ENCODE results near the gene THOC2.
"Not testable (repeated sequence)": the region's sequence is repeated elsewhere in the genome, so short reads cannot be mapped to it uniquely, and the experiment has no call there.

THOC2 gene

DNA sequence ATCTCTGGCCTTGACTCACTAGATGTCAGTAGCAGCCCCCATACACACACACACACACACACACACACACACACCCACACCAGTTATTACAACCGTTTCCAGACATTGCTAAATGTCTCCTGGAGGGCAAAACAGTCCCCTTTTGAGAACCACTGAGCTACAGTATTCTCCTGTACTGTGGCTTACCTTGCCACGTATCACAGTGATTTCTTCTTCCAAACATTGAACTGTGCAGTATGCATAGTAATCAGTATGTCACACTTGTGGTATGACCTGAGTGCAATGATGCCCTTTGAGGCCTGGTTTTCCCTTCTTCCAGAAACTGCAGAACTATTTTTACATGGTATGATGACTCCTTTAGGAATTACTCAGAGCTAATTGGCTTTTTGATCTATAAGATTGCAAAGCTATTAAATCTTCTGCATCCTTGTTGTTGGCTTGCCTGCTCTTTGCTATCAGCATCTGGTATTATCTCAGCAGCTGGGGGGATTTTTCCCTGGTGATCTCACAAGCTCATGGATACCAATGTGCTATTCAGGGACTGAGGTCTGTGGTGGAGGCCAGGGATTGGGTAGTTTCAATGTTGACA lies 3.6 kb upstream of the THOC2 start:
- DNase-seq, result no peak

DNA sequence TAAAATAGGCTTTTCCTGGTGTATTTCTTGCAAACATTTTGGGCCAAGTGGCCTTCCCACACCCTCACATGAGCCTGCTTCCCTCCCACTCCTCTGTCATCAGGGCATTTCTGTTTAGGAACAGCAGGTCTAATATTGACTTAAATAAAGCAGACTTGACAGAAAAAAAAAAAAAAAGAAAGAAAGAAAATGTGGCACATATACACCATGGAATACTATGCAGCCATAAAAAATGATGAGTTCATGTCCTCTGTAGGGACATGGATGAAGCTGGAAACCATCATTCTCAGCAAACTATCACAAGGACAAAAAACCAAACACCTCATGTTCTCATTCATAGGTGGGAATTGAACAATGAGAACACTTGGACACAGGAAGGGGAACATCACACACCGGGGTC lies 2.3 kb upstream of the THOC2 start:
- DNase-seq, result not testable (repeated sequence)

DNA sequence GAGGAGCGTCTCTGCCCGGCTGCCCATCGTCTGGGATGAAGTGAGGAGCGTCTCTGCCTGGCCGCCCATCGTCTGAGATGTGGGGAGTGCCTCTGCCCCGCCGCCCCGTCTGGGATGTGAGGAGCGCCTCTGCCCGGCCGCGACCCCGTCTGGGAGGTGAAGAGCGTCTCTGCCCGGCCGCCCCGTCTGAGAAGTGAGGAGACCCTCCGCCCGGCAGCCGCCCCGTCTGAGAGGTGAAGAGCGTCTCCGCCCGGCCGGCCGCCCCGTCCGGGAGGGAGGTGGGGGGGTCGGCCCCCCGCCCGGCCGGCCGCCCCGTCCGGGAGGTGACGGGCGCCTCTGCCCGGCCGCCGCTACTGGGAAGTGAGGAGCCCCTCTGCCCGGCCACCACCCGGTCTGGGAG lies 1.2 kb upstream of the THOC2 start:
- DNase-seq, result not testable (repeated sequence)

DNA sequence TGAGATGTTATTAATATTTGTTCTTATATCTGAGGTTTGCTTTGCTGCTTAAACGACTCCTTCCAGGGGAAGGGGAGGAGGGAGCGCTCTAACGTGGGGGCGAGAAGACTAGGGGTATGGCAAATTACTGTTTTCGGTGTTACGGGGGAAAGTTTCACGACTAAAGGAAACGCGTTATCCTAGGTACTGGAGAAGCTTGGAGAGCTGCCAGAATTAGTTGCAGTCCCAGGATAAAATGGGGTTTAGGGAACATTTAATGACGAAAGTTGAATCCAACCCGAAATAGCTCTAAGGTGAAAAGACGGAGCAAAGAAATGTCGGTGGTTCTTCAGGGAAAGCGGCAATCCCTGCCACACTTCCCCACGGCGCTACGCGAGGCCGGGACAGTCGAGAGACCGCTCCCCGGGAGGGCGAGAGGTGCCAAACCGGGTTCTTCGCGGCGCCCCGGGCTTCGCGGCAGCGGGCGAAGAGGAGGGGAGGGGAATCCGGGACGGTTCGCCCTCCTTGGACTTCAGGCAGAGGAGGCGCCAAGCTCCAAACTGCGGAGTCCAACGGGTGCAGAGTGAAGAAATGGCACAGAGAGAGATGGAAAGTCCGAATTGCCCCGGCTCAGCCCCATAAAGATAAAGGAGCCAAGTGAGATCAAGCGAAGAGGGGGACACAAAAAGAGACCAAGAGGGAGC lies 724 bp downstream of the THOC2 start:
- no peak for DNase-seq

DNA sequence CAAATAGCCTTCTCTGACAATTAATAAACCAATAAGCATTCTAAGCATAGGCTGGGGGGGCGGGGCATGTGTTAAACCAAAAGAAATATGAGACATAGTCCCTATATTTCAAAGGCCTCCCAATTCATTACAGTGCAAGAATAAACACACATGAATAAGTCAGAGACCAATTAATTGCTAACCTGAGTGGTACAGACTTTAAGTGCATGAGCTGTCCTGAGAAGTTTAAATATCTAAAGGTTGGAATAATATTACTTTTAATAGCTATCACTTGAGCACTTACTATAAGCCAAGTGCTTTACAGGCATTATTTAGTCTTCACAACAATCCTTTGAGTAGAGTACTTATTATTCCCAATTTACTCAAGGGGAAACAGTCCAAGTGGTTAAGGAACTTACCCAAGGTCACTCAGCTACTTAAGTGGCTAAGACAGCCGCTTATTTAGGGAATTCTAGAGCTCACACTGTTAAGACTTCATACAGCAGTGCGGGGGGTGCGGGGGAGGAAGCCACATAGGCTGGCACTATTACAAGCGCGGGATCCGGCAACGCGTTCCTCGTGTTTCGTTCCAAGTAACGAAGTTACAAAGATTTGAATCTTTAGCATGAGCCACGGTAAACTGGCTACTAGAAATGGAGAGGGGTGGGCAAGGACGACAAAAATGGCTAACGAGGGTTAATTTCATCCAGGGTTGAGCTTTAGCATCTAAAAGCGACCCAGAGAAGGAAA lies 1.4 kb downstream of the THOC2 start:
- no peak for DNase-seq

DNA sequence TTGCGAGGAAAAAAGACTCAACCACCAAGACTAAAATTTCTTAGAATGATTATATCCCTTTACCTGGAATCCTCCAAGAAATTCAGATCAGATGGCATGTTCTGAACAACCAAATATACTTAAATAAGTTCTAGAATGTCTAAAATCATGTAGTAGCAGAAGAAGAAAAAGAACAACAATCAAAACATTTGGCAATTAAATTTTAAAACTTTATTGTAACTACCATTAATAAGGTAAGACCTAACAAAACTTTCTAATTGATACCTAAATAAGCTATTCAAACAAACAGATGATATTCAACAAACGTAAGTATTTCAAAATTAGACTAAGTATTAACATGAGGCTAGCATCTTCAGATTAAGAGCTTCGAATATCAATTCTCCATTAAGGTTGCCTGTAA lies 4.3 kb downstream of the THOC2 start:
- no peak for DNase-seq

DNA sequence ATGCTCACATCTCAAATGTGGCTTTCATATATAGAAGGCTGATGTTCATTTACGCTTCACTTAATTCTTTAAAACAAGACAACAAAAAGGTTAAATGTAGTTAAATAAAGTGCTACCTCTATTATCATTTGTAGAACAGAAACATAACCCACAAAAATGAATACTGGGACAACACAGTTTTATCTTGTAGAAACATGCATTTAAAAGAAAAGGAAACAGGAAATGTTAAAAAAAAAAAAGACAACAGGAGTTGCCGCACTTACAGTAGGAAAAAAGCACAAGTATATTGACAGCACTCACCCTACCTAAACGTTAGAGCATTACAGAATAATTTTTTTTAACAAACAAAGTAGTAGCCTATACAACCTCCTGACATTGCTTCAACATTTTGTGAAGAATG lies 4.8 kb downstream of the THOC2 start:
- DNase-seq, result no peak

DNA sequence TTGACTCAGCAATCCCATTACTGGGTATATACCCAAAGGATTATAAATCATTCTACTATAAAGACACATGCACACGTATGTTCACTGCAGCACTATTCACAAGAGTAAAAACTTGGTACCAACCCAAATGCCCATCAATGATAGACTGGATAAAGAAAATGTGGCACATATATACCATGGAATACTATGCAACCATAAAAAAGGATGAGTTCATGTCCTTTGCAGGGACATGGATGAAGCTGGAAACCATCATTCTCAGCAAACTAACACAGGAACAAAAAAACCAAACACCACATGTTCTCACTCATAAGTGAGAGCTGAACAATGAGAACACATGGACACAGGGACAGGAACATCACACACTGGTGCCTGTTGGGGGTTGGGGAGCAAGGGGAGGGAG lies 10.7 kb downstream of the THOC2 start:
- not testable (repeated sequence) for DNase-seq

DNA sequence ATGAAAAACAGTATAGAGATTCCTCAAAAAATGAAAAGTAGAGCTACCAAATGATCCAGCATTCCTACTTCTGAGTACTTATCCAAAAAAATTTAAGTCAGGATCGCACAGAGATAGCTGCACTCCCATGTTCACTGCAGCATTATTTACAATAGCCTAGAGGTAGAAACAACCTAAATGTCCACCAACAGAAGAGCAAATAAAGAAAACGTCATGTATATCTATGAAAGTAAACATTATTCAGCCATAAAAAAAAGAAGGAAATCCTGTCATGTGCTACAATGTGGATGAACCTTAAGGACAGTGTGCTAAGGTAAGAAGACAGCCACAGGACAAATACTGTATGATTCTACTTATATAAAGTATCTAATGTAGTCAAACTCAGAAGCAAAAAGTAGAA lies 12.4 kb downstream of the THOC2 start:
- DNase-seq, result no peak

DNA sequence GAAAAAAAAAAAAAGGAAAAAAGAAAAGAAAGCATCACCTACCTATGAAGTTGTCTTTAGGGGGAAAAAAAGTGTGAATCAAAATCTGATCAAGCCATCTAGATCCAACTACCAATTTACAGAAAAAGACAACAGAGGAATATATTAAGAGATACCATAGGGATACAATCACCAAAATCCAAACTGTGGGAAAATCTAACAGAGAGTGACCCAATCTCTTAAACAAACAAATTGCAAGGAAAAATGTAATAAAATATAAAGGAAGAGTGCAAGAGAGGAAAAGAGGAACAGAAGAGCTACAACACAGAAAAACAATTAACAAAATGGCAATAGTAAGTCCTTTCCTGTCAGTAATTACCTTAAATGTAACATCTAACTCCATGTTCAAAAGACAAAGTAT lies 19.0 kb downstream of the THOC2 start:
- DNase-seq, result no peak

DNA sequence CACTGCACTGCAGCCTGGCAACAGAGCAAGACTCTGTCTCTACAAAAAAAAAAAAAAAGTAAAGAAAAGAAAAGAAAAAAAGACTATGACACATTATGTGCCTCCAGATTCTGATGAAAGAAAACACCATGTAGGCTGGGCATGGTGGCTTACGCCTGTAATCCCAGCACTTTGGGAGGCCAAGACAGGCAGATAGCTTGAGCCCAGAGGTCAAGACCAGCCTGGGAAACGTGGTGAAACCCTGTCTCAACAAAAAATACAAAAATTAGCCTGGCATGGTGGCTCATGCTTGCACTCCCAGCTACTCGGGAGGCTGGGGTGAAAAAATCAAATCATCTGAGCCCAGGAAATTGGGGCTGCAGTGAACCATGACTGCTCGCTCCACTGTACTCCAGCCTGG lies 19.4 kb downstream of the THOC2 start:
- DNase-seq, result no peak

DNA sequence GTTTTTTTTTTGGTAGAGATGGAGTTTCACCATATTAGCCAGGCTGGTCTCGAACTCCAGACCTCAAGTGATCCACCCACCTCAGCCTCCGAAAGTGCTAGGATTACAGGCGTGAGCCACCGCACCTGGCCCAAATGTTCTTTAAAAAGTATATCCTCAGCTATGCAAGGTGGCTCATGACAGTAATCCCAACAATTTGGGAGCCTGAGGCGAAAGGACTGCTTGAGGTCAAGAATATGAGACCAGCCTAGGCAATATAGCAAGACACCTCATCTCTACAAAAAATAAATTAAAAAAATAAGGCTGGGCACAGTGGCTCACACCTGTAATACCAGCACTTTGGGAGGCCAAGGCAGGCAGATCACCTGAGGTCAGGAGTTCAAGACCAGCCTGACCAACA lies 21.7 kb downstream of the THOC2 start:
- DNase-seq, result not testable (repeated sequence)

DNA sequence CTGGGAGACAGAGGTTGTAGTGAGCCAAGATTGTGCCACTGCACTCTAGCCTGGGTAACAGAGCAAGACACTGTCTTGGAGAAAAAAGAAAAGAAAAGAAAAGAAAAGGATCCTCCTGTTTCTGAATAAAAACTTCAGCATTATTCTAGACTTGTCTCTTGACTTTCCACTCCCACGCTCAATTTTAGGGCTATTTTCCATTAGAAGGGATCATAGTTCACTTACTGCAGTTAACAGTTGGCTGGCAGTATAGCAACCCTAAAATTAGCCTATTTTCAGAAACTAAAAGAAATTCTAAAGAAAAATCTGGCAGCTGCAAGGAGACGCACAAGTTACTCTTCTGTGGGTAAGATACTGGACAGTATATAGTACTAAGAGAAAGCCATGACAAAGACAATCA lies 28.1 kb downstream of the THOC2 start:
- DNase-seq, result no peak

DNA sequence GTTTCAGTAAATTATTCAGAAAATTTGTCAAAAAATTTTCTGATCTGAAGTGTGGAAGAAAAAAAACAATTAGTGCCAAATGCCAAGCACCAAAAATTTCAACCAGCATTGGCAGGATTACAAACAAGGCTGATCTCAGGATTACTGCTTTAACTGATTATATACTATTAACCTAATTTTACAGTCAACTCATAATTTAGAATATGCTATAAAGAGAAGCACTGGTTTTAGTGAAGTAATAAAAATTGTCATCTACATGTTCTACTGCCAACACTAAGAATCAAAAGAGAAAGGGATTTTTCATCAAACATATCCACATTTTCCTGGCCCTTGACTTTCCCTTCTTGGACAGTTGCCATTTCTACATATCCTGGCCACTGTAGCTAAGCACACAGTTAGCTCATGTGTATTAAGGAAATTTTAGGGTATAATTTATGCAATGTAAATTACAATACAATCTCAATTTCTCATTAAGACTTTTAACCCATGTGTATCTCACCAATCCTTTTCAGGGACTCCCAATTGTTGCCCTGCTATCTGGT lies 33.8 kb downstream of the THOC2 start:
- no peak for DNase-seq

DNA sequence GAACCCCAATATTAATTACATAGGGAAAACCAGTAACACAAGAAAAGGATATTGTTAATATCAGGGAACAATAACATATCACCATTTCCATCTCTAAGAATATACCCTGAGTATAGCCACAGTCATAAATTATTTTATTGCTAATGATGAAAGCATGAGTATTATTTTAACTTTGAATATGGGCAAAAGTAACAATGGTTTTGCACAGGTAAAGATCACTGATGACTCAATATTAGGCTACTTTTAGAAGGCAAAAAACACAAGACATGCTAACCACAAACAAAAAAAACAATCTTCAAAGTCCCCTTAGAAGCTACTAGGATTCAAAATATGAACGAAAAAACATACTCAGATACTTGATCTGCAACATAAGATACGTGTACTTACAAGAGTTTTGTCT lies 36.5 kb downstream of the THOC2 start:
- DNase-seq, result no peak

DNA sequence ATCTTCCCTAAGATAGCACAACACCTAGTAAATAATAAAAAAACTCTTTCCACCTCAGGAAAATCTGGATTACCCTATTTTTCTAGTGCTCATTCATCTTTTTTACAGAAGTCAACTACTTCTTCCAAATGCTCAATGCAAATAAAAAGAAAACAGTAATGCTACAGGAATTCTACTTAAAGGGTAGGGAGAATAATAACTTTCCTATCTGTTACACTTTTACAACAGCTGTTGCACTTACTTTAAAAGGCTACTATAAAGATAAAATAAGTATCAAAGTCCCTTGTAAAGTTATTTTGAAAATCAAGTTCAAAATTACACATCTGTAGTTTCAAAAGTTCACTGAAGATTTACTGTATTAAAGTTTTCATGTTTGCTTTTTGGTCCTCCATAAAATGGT lies 37.6 kb downstream of the THOC2 start:
- DNase-seq, result no peak

DNA sequence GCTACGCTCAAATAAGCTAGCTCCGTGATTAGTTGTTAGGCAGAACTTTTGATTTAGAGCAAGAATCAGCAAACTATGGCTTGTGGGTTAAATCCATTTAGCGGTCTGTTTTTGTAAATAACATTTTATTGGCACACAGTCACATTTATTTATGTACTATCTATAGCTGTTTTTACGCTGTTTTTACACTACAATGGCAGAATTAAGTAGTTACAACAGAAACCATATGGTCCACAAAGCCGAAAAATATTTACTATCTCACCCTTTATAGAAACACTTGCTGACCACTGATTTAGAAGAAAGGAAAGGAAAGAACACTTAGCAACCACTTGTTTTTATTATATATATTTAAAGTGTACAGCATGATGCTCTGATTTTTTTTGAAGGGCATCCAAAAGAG lies 41.1 kb downstream of the THOC2 start:
- no peak for DNase-seq

DNA sequence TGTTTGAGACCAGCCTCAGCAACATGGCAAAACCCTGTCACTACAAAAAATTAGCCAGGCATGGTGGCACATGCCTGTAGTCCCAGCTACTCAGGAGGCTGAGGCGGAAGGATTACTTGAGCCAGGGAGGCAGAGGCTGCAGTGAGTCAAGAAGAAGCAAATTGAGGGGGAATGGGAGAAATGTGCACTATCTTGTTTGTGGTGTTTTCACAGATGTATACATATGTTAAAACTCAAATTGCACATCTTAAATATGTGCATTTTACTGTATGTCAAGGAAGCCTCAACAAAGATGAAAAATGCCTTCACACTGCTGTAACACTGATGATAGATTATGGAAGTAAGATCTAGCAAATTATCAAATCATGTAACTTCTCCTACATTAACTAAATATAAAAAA lies 44.3 kb downstream of the THOC2 start:
- DNase-seq, result no peak

DNA sequence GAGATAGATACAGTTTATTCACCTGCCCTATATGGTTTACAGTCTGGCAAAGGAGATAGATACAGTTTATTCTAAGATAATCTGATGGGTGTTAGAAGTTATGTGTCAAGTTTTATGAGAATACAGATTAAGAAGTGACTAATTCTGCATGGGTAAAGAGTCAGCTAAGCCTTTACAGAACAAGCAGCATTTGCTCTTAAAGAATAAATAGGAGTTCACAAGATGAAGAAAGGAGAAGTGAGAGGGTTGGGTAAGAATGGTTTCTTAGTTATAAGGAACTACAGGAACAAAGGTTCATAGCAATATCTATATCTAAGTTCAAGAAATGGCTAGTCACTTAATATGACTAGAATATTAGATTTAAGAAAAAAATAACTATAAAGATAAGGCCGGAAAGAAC lies 47.6 kb downstream of the THOC2 start:
- no peak for DNase-seq

DNA sequence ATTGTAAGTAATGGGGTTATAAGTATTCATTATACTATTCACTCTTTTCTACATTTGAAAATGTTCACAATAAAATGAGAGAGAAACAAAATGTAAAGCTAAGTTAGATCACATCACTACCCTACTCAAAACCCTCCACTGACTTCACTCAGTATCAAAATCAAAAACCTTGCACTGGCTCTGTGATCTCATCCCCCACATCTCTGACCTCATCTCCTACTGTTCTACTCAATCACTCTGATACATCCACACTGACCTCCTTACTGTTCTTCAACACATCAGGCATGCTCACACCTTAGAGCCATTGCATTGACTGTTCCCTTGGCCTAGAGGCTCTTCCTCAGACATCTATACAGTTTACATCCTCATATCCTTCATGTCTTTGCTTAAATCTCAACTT lies 50.7 kb downstream of the THOC2 start:
- DNase-seq, result no peak

DNA sequence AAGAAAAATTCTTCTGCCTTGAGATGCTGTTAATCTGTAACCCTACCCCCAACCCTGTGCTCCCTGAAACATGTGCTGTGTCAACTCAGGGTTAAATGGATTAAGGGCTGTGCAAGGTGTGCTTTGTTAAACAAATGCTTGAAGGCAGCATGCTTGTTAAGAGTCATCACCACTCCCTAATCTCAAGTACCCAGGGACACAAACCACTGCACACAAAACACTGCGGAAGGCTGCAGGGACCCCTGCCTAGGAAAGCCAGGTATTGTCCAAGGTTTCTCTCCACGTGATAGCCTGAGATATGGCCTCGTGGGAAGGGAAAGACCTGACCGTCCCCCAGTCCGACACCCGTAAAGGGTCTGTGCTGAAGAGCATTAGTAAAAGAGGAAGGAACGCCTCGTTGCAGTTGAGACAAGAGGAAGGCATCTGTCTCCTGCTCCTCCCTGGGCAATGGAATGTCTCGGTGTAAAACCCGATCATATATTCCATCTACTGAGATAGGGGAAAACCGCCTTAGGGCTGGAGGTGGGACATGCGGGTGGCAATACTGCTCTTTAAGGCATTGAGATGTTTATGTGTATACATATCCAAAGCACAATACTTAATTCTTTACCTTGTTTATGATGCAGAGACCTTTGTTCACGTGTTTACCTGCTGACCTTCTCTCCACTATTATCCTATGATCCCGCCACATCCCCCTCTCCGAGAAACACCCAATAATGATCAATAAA lies 53.0 kb downstream of the THOC2 start:
- DNase-seq, result not testable (repeated sequence)

DNA sequence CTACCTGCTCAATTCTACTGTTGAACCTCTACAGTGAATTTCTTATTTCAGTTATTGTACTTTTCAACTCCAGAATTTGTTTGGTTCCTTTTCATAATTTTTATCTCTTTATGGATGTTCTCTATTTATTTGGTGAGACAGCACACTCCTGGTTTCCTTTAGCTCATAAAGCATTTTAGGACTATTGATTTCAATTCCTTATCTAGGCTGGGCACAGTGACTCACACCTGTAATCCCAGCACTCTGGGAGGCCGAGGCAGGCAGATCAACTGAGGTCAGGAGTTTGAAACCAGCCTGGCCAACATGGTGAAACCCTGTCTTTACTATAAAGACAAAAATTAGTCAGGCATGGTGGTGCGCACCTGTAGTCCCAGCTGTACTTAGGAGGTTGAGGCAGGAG lies 57.7 kb downstream of the THOC2 start:
- no peak for DNase-seq

DNA sequence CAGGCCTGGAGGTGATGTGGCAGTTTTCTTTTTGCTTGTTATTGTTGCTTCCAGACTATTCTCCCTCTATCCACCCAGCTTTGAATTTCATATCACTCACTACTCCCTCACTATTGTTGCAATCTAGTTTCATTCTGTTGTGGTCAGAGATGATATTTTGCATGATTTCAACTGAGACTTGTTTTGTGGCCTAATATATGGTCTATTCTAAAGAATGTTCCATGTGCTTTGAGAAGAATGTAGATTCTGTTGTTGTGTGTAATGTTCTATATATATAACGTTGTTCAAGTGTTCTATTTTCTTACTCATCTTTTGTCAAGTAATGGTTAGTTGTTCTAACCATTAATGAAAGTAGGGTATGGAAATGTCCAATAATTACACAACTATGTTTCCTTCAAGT lies 59.0 kb downstream of the THOC2 start:
- DNase-seq, result no peak

DNA sequence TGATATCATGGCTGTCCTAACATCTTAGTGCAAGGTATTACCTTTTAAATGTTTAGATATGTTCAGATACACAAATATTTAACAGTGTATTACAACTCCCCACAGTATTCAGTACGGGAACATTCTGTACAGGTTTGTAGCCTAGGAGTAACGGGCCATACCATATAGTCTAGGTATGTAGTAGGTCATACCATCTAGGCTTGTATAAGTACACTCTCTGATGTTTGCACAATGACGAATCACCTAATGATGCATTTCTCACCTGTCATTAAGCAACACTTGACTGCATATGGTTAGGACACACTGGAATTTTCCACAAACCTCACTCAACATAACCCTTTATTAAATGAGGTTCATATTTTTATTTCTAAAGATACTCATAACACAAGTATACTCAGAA lies 67.7 kb downstream of the THOC2 start:
- no peak for DNase-seq

Measured in NK-92 treated with Interleukin-12 subunit alpha and Interleukin-12 subunit beta, amount 100 ng/mL, for 24 hours (cell line).